NCI-H1092 treated with DMSO at 0.1 percent for 48 hours (cell line): Measurements from ENCODE around the gene DMD.
"Not testable (repeated sequence)": the region's sequence is repeated elsewhere in the genome, so short reads cannot be mapped to it uniquely, and the experiment has no call there.

Experiments
- DNase-seq: peaks from one replicate; lab custom pipeline; 2025; lab: John Stamatoyannopoulos, UW

Gene DMD

GRCh38 chrX:31600823-31601222, 1610.5 kb downstream of the DMD start:
- no peak for DNase-seq

DNA sequence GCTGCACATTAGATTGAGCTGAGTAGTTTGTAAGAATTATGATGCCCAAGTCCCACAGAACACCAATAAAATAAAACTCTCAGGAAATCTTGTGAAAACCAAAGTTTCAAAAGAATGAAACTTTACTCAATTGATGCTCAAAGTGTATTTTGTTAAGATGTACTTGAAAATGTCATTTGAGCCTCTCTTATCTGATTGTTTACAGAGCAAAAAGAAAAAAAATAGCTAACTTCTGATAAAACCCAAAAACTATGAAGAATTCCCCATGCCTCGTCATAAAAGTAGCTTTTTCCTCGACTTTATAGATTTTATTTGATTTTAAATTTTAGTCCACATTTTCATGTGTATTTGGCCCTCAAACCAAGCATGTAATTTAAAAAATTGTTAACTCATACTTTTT, 1618.0 kb downstream of the DMD start:
- no peak for DNase-seq

DNA sequence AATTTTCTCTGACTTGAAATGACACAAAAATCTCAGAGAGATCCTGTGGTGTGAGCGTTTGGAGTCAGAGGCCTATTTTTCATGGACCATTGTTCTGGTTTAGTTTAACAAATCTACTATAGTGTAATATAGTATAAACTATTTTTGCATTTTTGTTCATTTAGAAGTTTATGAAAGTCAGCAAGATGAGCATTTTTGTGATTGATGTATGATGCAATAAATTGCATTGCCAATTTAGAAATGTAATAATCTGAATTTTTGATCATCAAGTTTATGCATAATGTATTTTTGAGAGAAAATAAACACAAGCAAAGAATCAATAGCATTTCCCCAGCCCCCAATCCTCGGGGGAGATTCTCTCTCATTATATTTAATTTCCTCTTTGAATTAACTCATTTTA, 1620.0 kb downstream of the DMD start:
- DNase-seq: no peak

DNA sequence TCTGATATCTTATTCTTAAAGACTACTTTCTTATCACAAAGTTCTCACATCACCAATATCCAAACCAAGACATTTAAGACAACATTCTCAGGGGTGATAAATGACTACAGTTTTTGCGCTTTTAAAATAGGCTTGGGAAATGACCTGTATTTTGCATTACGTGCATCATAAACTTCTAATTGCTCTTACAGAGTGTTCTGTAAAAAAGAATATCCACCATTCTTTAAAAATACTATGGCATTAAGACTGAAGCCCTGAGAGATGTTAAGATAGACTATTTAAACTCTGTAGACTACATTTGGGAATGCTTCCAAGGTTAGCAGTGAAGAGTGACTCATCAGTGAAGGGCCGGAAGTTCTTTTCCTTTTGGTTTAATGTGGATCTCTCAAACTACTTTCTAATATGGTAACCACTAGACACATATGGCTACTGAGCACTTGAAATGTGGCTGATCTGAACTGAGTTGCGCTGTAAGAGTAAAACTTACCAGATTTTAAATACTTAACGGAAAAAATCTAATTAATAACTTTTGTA, 1620.7 kb downstream of the DMD start:
- DNase-seq: no peak

GRCh38 chrX:31589503-31589902, 1621.8 kb downstream of the DMD start:
- DNase-seq: no peak

GRCh38 chrX:31588355-31588754, 1623.0 kb downstream of the DMD start:
- DNase-seq: no peak

DNA sequence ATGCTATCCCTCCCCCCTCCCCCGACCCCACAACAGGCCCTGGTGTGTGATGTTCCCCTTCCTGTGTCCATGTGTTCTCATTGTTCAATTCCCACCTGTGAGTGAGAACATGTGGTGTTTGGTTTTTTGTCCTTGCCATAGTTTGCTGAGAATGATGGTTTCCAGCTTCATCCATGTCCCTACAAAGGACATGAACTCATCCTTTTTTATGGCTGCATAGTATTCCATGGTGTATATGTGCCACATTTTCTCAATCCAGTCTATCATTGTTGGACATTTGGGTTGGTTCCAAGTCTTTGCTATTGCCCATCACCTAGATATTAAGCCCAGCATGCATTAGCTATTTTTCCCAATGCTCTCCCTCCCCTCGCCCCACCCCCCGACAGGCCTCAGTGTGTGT, 1627.5 kb downstream of the DMD start:
- DNase-seq: not testable (repeated sequence)

DNA sequence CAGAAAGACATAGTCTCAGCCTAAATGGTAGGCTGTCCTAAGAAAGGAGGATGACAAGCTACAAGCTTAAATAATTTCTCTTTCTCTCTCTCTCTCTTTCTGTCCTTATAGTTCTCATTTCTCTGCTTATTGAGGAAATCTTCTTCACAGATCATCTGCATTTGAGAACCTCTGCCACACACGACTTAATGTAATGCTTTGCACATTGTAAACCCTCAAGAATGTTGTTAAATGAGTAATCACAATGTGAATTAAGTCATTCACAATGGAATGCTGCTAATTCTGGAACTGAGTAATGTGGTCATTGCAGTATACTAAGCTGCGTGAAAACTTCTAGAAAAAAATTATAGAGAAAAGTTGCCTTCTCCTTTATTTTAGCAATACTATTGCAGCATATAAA, 1630.6 kb downstream of the DMD start:
- DNase-seq: no peak

- DNase-seq: peak; percentile 1
Observed at GRCh38 chrX:31580227-31580626, 1631.1 kb downstream of the DMD start.

GRCh38 chrX:31572360-31572759, 1639.0 kb downstream of the DMD start:
- no peak for DNase-seq

- no peak for DNase-seq
Observed at GRCh38 chrX:31570658-31571057, 1640.7 kb downstream of the DMD start.

GRCh38 chrX:31563792-31564191, 1647.6 kb downstream of the DMD start:
- DNase-seq: no peak

GRCh38 chrX:31555506-31555905, 1655.8 kb downstream of the DMD start:
- DNase-seq: no peak

GRCh38 chrX:31551913-31552312, 1659.4 kb downstream of the DMD start:
- DNase-seq: no peak

- DNase-seq: no peak
Observed at GRCh38 chrX:31550158-31550557, 1661.2 kb downstream of the DMD start.

GRCh38 chrX:31547816-31548215, 1663.5 kb downstream of the DMD start:
- no peak for DNase-seq

- no peak for DNase-seq
Observed at GRCh38 chrX:31547416-31547815, 1663.9 kb downstream of the DMD start.

DNA sequence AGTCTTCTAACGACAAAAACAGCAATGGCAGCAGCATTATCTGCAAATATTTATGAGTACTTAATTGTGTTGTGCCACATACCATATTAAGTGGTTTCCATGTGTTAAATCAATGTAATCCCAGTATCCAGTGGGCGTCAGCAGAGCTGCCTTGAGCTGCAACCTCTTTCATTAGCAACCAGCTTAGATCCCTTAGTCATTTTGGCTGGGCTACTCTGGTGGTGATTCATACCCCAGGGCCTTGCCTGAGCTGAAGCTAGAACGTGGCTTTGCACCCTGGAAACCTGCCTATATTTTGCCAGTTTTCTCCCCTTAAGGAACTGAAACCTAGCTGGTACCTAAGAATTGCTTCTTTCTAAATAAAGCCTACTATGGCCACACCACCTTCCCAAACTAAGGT, 1665.2 kb downstream of the DMD start:
- DNase-seq: no peak

GRCh38 chrX:31545726-31546125, 1665.6 kb downstream of the DMD start:
- no peak for DNase-seq

- DNase-seq: no peak
Observed at GRCh38 chrX:31545191-31545590, 1666.2 kb downstream of the DMD start.

DNA sequence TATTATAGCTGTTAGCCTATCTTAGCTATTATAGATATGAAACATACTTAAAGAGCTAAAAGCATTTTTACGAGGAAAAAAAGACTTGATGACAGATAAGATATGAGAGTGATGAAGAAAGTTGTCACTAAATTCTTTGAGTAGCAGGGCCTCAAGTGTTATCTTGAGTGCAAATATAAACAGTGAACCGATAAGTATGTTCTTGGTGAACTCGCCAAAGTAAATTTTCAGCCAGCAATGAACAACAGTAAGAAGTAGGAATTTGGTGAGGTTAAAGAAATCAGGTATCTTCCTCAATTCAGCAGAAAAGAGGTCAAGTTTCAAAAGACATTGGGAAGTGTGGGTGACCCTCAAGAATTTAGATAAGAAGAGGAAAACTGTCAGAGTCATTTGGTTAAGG, 1667.7 kb downstream of the DMD start:
- no peak for DNase-seq

DNA sequence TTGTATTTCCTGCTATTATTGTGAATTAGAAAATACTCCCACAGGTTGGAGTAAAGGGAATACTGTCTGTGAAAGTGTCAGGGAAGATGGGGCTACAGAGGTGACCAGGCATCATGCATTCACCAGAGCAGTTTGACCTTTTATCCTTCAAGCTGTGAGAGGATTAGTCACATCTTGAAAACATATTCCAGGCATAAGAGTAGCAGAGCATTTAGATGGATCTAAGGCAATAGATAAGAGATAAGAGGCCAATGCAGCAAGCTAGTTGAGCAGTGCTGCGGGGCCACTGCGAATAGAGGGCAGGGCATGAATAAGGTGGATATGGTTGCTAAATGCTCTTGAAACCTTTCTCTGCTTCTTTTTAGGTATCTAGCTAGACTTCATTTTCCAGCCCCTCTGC, 1668.8 kb downstream of the DMD start:
- DNase-seq: no peak

DNA sequence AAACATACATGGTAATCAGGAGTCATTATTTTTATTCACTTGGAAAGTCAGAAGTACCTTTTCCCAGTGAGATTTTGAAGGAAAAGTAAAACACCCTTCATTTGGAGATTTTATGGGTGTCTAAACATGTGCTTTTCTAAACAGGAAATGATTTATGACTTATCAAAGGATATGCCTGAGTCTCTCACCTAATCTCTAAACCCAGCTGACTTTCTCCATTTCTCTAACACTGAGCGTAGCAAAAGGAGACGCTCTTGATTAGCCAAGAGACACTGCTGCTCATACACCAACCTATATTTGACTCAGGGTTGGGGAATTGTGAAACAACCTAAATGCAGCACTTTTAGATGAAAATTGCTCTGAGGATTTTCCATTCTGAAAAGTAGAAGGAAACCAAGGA, 1671.0 kb downstream of the DMD start:
- DNase-seq: no peak

GRCh38 chrX:31527455-31528126, 1683.8 kb downstream of the DMD start:
- no peak for DNase-seq
